ENCODE data around the gene PACS1.

DNA sequence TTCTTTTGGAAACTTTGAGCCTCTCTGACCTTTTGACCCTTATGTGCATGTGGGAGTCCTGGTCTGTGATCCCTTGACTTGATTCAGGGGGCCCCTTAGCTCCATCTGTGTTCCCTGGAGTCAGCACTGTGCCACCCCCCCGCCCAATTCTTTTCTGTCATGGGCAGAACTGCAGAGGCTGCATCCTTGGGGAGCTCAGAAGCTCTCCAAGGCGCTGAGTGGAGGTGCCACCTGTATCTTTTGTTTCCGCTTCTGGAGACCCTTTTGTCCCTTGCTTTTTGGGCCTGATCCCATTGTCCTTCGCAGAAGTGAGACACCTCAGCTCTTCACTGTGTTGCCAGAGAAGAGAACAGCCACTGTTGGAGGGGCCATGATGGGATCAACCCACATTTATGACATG, 2.4 kb upstream of the PACS1 start:
- no peak for TF ChIP-seq POLR2A (IDR thresholded peaks at IDR 0.05)
- TF ChIP-seq CTCF (IDR thresholded peaks at IDR 0.05) = no peak

Measured in right lobe of liver (tissue), 4 donors.